HepG2 (cell line): ENCODE measurements around the gene ENPP1. TPM values are rescaled to one million over a fixed set of nuclear protein-coding genes. Genes with fewer than 3 reads are reported as not detected.

ENCODE experiments used
- ARID4A ChIP-seq: sonication (generic); formaldehyde crosslinking; IDR thresholded peaks from 2 replicates; pipeline ENCODE4 v1.5.0; 2020; ENCODE audit warnings: mild to moderate bottlenecking, missing genetic modification reagents, borderline replicate concordance
- CBFB ChIP-seq: sonication (generic); formaldehyde crosslinking; IDR thresholded peaks from 2 replicates; pipeline ENCODE4 v1.4.0; 2020; ENCODE audit warnings: missing genetic modification reagents
- CBX2 ChIP-seq, 2 experiments: fragments of 200-600 bp in 1 of 2; sonication (generic); formaldehyde crosslinking in 1 of 2; IDR thresholded peaks; 2 replicates each; pipeline versions ENCODE4 v1.7.0 to v1.8.1; 2018 to 2022; ENCODE audit warnings: low read depth in 2 of 2, low read length in 1 of 2, mild to moderate bottlenecking in 1 of 2, missing genetic modification reagents in 1 of 2
- CCDC6 ChIP-seq: sonication (generic); formaldehyde crosslinking; IDR thresholded peaks from 2 replicates; pipeline ENCODE4 v1.8.1; 2022; ENCODE audit warnings: mild to moderate bottlenecking, missing genetic modification reagents, moderate library complexity
- CREM ChIP-seq, 2 experiments: sonication (generic) in 1 of 2; formaldehyde crosslinking in 1 of 2; IDR thresholded peaks; 2 replicates each; pipeline versions ENCODE4 v1.4.0 to v1.6.1; 2016 to 2020; ENCODE audit warnings: antibody characterized with exemption in 1 of 2, mild to moderate bottlenecking in 1 of 2, missing genetic modification reagents in 1 of 2
- EED ChIP-seq: sonication (generic); formaldehyde crosslinking; IDR thresholded peaks from 2 replicates; pipeline ENCODE4 v1.5.0; 2020; ENCODE audit warnings: mild to moderate bottlenecking, missing genetic modification reagents
- NCOA5 ChIP-seq: sonication (generic); formaldehyde crosslinking; IDR thresholded peaks from 2 replicates; pipeline ENCODE4 v1.4.0; 2020; ENCODE audit warnings: missing genetic modification reagents
- SP5 ChIP-seq: IDR thresholded peaks from 2 replicates; pipeline ENCODE4 v1.6.1; 2016; ENCODE audit warnings: low read depth, borderline replicate concordance
- SYNCRIP ChIP-seq: fragments of 200-400 bp; formaldehyde crosslinking; IDR thresholded peaks from 2 replicates; pipeline ENCODE4 v1.6.1; 2018; ENCODE audit warnings: mild to moderate bottlenecking, low read depth, low read length; ENCODE audit not compliant: insufficient read depth
- ZBTB33 ChIP-seq: sonication (generic); formaldehyde crosslinking; IDR thresholded peaks from 2 replicates; pipeline ENCODE4 v1.4.0; 2020; ENCODE audit warnings: missing genetic modification reagents
- ZBTB7A ChIP-seq: sonication (generic); formaldehyde crosslinking; IDR thresholded peaks from 2 replicates; pipeline ENCODE4 v1.8.0; 2022; ENCODE audit warnings: mild to moderate bottlenecking, missing genetic modification reagents
- ZNF263 ChIP-seq: sonication (generic); formaldehyde crosslinking; IDR thresholded peaks from 2 replicates; pipeline ENCODE4 v1.4.0; 2020; ENCODE audit warnings: missing genetic modification reagents
- ZNF337 ChIP-seq: sonication (generic); formaldehyde crosslinking; IDR thresholded peaks from 2 replicates; pipeline ENCODE4 v1.5.1; 2020; ENCODE audit warnings: missing genetic modification reagents, low read depth, mild to moderate bottlenecking, borderline replicate concordance
- ZNF558 ChIP-seq: sonication (generic); formaldehyde crosslinking; IDR thresholded peaks from 2 replicates; pipeline ENCODE4 v1.9.0; 2022; ENCODE audit warnings: mild to moderate bottlenecking, missing genetic modification reagents, borderline replicate concordance
- ZNF782 ChIP-seq: sonication (generic); formaldehyde crosslinking; IDR thresholded peaks from 2 replicates; pipeline ENCODE4 v1.4.0; 2020; ENCODE audit warnings: missing genetic modification reagents, mild to moderate bottlenecking, borderline replicate concordance
- polyA plus RNA-seq, 8 experiments: library from polyadenylated mRNA; depleted of rRNA in 3 of 8; stranded (reverse) in 7 of 8; unstranded in 1 of 8; fragments of >200 nt; fragmentation: Illumina TruSeq in 4 of 8; extraction: Trizol in 4 of 8; gene quantifications; 2 replicates each; pipeline versions ENCODE4 v1.2.1 to v1.2.3, GENCODE V29; 2011 to 2016; ENCODE audit warnings: low read depth in 4 of 8, missing spikeins in 1 of 8, mixed read lengths in 1 of 8; ENCODE audit not compliant: insufficient read depth in 1 of 8
- total RNA-seq, 5 experiments: library from RNA; depleted of rRNA; stranded (reverse); fragments of >200 nt; fragmentation: Illumina TruSeq; extraction: Trizol; gene quantifications; 2 replicates each; pipeline ENCODE4 v1.2.3, GENCODE V29; 2016; ENCODE audit warnings: low read depth in 1 of 5
- TF ChIP-seq, protein P1 (sequence below): sonication (generic); formaldehyde crosslinking; IDR thresholded peaks from 2 replicates; pipeline ENCODE4 v1.4.0; 2020; ENCODE audit warnings: missing genetic modification reagents, borderline replicate concordance

The ENPP1 gene
- total and polyA plus RNA-seq, 2 of the 13 experiments (the other 11 are each of a cell fraction or from before 2014, with no cell fraction given), result 56.5 to 160 TPM

- TF ChIP-seq, protein P1, sequence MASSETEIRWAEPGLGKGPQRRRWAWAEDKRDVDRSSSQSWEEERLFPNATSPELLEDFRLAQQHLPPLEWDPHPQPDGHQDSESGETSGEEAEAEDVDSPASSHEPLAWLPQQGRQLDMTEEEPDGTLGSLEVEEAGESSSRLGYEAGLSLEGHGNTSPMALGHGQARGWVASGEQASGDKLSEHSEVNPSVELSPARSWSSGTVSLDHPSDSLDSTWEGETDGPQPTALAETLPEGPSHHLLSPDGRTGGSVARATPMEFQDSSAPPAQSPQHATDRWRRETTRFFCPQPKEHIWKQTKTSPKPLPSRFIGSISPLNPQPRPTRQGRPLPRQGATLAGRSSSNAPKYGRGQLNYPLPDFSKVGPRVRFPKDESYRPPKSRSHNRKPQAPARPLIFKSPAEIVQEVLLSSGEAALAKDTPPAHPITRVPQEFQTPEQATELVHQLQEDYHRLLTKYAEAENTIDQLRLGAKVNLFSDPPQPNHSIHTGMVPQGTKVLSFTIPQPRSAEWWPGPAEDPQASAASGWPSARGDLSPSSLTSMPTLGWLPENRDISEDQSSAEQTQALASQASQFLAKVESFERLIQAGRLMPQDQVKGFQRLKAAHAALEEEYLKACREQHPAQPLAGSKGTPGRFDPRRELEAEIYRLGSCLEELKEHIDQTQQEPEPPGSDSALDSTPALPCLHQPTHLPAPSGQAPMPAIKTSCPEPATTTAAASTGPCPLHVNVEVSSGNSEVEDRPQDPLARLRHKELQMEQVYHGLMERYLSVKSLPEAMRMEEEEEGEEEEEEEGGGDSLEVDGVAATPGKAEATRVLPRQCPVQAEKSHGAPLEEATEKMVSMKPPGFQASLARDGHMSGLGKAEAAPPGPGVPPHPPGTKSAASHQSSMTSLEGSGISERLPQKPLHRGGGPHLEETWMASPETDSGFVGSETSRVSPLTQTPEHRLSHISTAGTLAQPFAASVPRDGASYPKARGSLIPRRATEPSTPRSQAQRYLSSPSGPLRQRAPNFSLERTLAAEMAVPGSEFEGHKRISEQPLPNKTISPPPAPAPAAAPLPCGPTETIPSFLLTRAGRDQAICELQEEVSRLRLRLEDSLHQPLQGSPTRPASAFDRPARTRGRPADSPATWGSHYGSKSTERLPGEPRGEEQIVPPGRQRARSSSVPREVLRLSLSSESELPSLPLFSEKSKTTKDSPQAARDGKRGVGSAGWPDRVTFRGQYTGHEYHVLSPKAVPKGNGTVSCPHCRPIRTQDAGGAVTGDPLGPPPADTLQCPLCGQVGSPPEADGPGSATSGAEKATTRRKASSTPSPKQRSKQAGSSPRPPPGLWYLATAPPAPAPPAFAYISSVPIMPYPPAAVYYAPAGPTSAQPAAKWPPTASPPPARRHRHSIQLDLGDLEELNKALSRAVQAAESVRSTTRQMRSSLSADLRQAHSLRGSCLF, result no peak
- TF ChIP-seq SYNCRIP, result no peak
- TF ChIP-seq ARID4A, result peak; percentile 78; the same call in 1 of the 2 replicates
- peak; percentile 88 for TF ChIP-seq CBFB (CRISPR knock-in tag)
- TF ChIP-seq CBX2 (IDR thresholded peaks at IDR 0.05; ENCODE audit: low read depth, low read length), result no peak
- no peak for TF ChIP-seq CBX2 (CRISPR knock-in tag; IDR thresholded peaks at IDR 0.05; ENCODE audit: low read depth)
- peak; percentile 76 for TF ChIP-seq ZBTB33
- TF ChIP-seq ZNF337, result no peak
- TF ChIP-seq NCOA5 (CRISPR knock-in tag), result no peak
- no peak for TF ChIP-seq ZNF558 (CRISPR knock-in tag)
- TF ChIP-seq ZNF782, result no peak
- no peak for TF ChIP-seq ZBTB7A (CRISPR knock-in tag)
- TF ChIP-seq ZNF263, result no peak
- TF ChIP-seq EED (CRISPR knock-in tag), result no peak
- peak; percentile 88 for TF ChIP-seq CREM (IDR thresholded peaks at IDR 0.05)
- TF ChIP-seq CREM (CRISPR knock-in tag; IDR thresholded peaks at IDR 0.05), result no peak
- TF ChIP-seq SP5 (CRISPR knock-in tag), result 0 out of 2 replicates have a peak, but pooled peaks have one; percentile 58
- no peak for TF ChIP-seq CCDC6 (CRISPR knock-in tag)
Observed at GRCh38 chr6:131844243-131844841, 36.5 kb downstream of the ENPP1 start (continued).
